ENCODE results near the gene ATAD2B.

Gene ATAD2B

DNA sequence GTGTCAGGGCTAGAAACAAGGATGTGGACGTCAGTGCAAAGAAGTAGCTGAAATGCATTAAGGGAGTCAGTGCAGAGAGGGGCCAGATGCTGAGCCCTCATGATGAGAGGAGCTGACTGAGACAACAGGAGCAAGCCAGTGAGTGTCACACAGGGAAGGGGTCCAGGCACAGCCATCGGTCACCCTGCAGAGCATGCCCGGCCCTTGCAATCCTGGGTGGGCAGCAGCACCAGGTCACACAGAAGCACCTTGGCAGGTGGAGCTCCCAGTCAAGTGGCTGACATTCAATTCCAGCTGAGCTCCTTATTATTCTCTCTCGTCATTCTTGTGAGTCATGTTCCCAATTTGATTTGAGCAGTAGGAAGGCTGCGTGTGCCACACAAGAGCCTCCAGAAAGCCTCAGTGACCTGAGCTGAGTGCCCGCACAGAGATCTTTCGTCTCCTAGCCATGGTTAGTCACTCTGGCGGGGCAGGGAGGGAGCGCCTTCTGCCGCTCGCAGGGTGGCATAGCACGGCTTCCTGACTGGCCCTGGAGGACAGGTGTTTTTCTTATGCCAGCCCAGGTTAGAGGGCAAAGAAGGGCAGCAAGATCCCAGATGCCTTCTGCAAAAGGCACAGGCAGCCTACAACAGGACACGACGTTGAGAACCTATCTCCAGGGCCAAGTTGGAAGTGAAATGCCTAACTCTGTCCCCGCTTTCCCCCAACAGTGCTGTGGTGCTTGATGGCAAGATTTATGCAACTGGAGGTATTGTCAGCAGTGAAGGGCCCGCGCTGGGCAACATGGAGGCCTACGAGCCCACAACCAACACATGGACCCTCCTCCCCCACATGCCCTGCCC, 220.9 kb downstream of the ATAD2B start:
- H2AFZ ChIP-seq (ENCODE audit: low read depth, low read length) = no peak overlapping the region
- peaks cover 3% of the 10 kb centered on the region for H3K9me3 ChIP-seq (ENCODE audit: low read length)
- no peaks in the 10 kb centered on the region for H3K27me3 ChIP-seq (ENCODE audit: insufficient read depth, low read length)
- peaks cover 51% of the 10 kb centered on the region for H3K36me3 ChIP-seq (ENCODE audit: insufficient read depth, low read length)
- H3K4me1 ChIP-seq (ENCODE audit: insufficient read depth, low read length) = no peaks in the 10 kb centered on the region
- H3K4me3 ChIP-seq (ENCODE audit: low read length) = no peak overlapping the region

- no peak overlapping the region for H2AFZ ChIP-seq (ENCODE audit: low read depth, low read length)
- H3K27me3 ChIP-seq (ENCODE audit: insufficient read depth, low read length) = no peaks in the 10 kb centered on the region
- peaks cover 51% of the 10 kb centered on the region for H3K36me3 ChIP-seq (ENCODE audit: insufficient read depth, low read length)
- H3K4me1 ChIP-seq (ENCODE audit: insufficient read depth, low read length) = no peaks in the 10 kb centered on the region
- H3K4me3 ChIP-seq (ENCODE audit: low read length) = no peak overlapping the region
- H3K9me3 ChIP-seq (ENCODE audit: low read length) = peaks cover 14% of the 10 kb centered on the region
These were observed 223.1 kb downstream of the ATAD2B start for GRCh38 chr2:23703583-23704385.

GRCh38 chr2:23703037-23703582, 223.8 kb downstream of the ATAD2B start:
- Histone ChIP-seq H3K4me3 (ENCODE audit: low read length) (no peak overlapping the region), H3K27me3 (ENCODE audit: insufficient read depth, low read length) (no peaks in the 10 kb centered on the region), H3K36me3 (ENCODE audit: insufficient read depth, low read length) (peaks cover 49% of the 10 kb centered on the region), H3K9me3 (ENCODE audit: low read length) (peaks cover 14% of the 10 kb centered on the region), H2AFZ (ENCODE audit: low read depth, low read length) (no peak overlapping the region), H3K4me1 (ENCODE audit: insufficient read depth, low read length) (no peaks in the 10 kb centered on the region)

DNA sequence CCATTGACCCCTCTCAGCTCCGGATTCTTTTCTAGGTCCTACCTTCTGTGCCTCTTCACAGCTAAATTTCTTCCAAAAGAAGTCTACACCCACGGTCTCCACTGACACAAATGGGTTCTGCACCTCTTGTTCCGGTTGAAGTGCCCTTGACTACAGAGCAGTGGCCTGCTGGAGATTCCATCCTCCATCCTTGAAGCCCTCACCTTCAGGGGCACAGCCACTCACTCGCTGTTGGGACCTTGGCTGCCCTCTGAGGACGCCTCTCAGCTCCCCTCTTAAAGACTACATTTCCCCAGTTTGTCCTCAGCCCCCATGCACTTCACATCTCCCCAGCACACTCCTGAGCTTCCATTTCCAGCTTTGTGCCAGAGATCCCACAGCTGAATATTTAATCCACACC, 226.3 kb downstream of the ATAD2B start:
- Histone ChIP-seq H3K9me3 (ENCODE audit: low read length) (peaks cover 15% of the 10 kb centered on the region), H3K27me3 (ENCODE audit: insufficient read depth, low read length) (no peaks in the 10 kb centered on the region), H3K36me3 (ENCODE audit: insufficient read depth, low read length) (peaks cover 33% of the 10 kb centered on the region), H2AFZ (ENCODE audit: low read depth, low read length) (no peak overlapping the region), H3K4me1 (ENCODE audit: insufficient read depth, low read length) (no peaks in the 10 kb centered on the region), H3K4me3 (ENCODE audit: low read length) (no peak overlapping the region)

DNA sequence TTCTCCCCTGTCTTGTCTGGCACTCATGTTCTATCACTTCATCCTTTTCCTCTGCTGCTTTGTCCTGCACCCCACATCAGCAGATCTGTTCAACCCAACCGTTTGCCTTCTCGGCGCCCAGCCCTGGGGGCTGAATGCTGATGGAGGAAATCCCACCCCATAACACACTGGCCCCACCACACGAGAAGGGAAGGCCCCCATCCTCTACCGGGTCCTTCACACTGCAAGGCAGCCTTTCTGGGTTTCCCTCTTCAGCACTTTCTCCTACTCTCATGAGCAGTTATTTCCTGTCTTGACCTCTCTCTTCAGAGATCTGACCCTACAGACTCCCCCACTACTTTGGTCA, 227.4 kb downstream of the ATAD2B start:
- H3K36me3 ChIP-seq (ENCODE audit: insufficient read depth, low read length) = peaks cover 31% of the 10 kb centered on the region
- peaks cover 15% of the 10 kb centered on the region for H3K9me3 ChIP-seq (ENCODE audit: low read length)
- H3K4me1 ChIP-seq (ENCODE audit: insufficient read depth, low read length) = no peaks in the 10 kb centered on the region
- H3K27me3 ChIP-seq (ENCODE audit: insufficient read depth, low read length) = no peaks in the 10 kb centered on the region
- H2AFZ ChIP-seq (ENCODE audit: low read depth, low read length) = no peak overlapping the region
- H3K4me3 ChIP-seq (ENCODE audit: low read length) = no peak overlapping the region

DNA sequence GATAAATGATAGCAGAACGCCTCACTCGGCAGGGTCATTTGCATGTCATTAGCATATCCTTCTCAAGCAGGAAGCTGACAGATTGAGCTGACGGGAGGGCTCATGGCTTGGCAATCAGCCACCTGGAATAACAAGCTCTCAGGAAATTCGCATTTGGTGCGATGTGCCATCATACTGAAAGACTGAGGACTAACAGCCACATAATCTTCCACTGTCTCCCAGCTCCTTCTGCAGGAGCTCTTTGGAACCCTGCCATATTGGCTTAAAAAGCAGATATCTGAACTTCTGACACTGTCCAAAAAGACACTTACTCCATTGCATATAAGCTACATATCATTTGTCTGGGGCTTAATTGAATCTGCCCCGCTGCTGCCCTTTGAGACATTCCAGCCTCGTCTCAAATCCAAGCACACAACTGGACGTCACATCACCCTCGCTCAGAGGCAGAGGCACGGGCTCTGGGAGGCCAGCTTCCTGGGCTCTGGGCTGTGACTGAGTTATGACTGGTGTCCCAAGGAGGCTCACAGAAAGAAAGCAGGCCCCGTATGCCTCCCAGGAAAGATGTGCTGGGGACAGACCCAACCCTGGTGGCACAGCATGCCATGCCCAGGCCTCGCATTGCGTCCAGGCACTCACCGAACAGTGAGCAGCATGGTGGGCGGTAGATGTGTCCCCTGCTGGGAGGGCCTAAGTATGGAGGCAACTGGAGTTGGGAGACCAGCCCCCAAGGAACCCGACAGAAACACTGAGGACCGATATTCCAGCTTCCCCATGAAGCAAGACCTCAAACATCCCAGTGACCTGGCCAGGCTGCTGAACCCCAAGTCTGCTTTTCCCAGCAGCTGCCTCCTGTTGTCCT, 228.0 kb downstream of the ATAD2B start:
- peaks cover 29% of the 10 kb centered on the region for H3K36me3 ChIP-seq (ENCODE audit: insufficient read depth, low read length)
- H3K4me3 ChIP-seq (ENCODE audit: low read length) = no peak overlapping the region
- H3K4me1 ChIP-seq (ENCODE audit: insufficient read depth, low read length) = no peaks in the 10 kb centered on the region
- H3K9me3 ChIP-seq (ENCODE audit: low read length) = peaks cover 15% of the 10 kb centered on the region
- H3K27me3 ChIP-seq (ENCODE audit: insufficient read depth, low read length) = no peaks in the 10 kb centered on the region
- H2AFZ ChIP-seq (ENCODE audit: low read depth, low read length) = no peak overlapping the region
